SK-N-MC (cell line): ENCODE measurements around the gene S100A4.

Source experiments
- EZH2 ChIP-seq: fragments of 200-600 bp; sonication (generic); IDR thresholded peaks from one replicate; pipeline ENCODE4 v1.6.1; 2017; ENCODE audit warnings: antibody characterized with exemption
- FOXP2 ChIP-seq: optimal IDR thresholded peaks from 2 replicates; pipeline ENCODE3; 2011; ENCODE audit warnings: mild to moderate bottlenecking, moderate library complexity; ENCODE audit not compliant: insufficient read depth; ENCODE audit errors: extremely low read length, control extremely low read depth
- POLR2AphosphoS5 ChIP-seq: IDR thresholded peaks from 2 replicates; pipeline ENCODE4 v1.6.1; 2012; ENCODE audit warnings: mild to moderate bottlenecking, low read depth, low read length, borderline replicate concordance

DNA sequence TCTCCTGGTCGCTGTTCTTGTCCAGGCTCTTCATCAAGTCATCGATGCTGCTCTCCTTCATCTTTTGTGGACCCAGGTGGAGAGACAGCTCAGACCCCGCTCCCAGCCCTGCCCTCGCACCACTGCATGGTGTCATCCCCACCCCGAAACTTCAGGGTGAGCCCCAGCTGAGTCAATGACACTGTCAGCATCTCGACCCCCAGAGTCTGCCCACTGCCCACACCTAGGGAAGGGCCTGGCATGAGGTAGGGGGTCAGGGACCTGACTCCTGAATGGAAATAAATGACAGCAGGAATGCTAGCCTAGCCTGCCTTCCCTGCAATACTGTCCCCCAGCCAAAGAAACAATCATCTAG lies 8.3 kb downstream of the S100A4 start:
- TF ChIP-seq EZH2 (no peak), FOXP2 (no peak), POLR2AphosphoS5 (no peak)
